SK-N-SH (cell line): ENCODE measurements around the gene GPD1L.

Experiments
- CTCF ChIP-seq: fragments of 200-600 bp; sonication (generic); IDR thresholded peaks from 2 replicates; pipeline ENCODE4 v1.6.1; 2017; ENCODE audit warnings: antibody characterized with exemption, mild to moderate bottlenecking, moderate library complexity
- EZH2phosphoT487 ChIP-seq: fragments of 200-600 bp; sonication (generic); IDR thresholded peaks from 2 replicates; pipeline ENCODE4 v1.6.1; 2017; ENCODE audit warnings: low read depth, mixed run types, mild to moderate bottlenecking, antibody characterized with exemption, moderate library complexity, borderline replicate concordance
- MAX ChIP-seq: IDR thresholded peaks from 2 replicates; pipeline ENCODE4 v1.4.0; 2012; ENCODE audit warnings: low read depth
- POLR2AphosphoS5 ChIP-seq: IDR thresholded peaks from 2 replicates; pipeline ENCODE4 v1.6.1; 2012; ENCODE audit warnings: low read depth, low read length
- RAD21 ChIP-seq: IDR thresholded peaks from 2 replicates; pipeline ENCODE4 v1.6.1; 2012; ENCODE audit warnings: mild to moderate bottlenecking, low read length
- RCOR1 ChIP-seq: fragments of 150-350 bp; IDR thresholded peaks from 2 replicates; pipeline ENCODE4 v1.6.1; 2017; ENCODE audit warnings: antibody characterized with exemption, low read length
- REST ChIP-seq: IDR thresholded peaks from 2 replicates; pipeline ENCODE4 v1.6.1; 2012; ENCODE audit warnings: mild to moderate bottlenecking, low read depth, low read length, moderate library complexity
- TCF12 ChIP-seq: IDR thresholded peaks from 2 replicates; pipeline ENCODE4 v1.4.0; 2012
- ZBTB33 ChIP-seq: IDR thresholded peaks from 2 replicates; pipeline ENCODE4 v1.4.0; 2012; ENCODE audit warnings: low read depth, borderline replicate concordance

- no peak for TF ChIP-seq CTCF
- no peak for TF ChIP-seq RCOR1
- no peak for TF ChIP-seq POLR2AphosphoS5
- no peak for TF ChIP-seq REST
- TF ChIP-seq MAX, result no peak
- no peak for TF ChIP-seq ZBTB33
- no peak for TF ChIP-seq RAD21
- no peak for TF ChIP-seq TCF12
- TF ChIP-seq EZH2phosphoT487, result no peak
These were observed 60.2 kb downstream of the GPD1L start for GRCh38 chr3:32166654-32167053.
